ENCODE measurements around the gene SH3GL2.

DNA sequence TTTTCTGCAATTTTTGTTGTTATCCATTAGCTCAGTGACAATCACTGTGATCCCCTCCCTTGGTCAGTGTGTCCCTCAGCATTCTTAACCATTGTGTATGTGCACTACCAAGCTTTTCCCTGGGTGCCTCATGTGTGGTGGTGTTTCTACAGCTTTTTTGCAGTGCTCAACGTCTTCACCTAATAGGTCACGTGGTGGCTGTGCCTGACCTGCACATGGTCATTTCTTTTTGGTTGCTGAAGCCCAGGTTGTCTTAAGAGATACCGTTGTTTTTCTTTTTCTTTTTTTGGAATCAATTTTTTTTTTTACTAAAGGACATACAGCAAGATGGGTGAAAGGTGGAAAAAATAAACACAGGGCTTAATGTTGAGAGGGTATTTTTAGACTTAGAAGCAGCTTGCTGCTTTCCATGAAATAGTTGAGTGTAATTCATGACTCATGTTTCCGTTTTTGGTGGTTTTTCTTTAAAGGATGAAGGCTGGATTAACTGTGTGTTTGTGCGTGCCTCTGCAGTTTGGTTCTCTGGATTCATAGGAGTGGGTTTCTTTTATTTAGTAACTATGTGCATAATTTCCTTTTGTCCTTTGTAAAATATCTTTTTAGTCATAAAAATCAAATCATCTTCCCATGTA is 22.2 kb downstream of the SH3GL2 start:
- TF ChIP-seq, protein P1, sequence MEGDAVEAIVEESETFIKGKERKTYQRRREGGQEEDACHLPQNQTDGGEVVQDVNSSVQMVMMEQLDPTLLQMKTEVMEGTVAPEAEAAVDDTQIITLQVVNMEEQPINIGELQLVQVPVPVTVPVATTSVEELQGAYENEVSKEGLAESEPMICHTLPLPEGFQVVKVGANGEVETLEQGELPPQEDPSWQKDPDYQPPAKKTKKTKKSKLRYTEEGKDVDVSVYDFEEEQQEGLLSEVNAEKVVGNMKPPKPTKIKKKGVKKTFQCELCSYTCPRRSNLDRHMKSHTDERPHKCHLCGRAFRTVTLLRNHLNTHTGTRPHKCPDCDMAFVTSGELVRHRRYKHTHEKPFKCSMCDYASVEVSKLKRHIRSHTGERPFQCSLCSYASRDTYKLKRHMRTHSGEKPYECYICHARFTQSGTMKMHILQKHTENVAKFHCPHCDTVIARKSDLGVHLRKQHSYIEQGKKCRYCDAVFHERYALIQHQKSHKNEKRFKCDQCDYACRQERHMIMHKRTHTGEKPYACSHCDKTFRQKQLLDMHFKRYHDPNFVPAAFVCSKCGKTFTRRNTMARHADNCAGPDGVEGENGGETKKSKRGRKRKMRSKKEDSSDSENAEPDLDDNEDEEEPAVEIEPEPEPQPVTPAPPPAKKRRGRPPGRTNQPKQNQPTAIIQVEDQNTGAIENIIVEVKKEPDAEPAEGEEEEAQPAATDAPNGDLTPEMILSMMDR (IDR thresholded peaks at IDR 0.05), result no peak
- TF ChIP-seq POLR2AphosphoS5 (IDR thresholded peaks at IDR 0.05; ENCODE audit: low read depth, low read length) (no peak), SIN3A (IDR thresholded peaks at IDR 0.05; ENCODE audit: borderline replicate concordance, insufficient read depth, low read depth, low read length) (no peak), TCF7L2 (IDR thresholded peaks at IDR 0.05; ENCODE audit: low read depth, low read length) (no peak), REST (IDR thresholded peaks at IDR 0.05; ENCODE audit: insufficient read depth in 1 of 2, low read depth in 2 of 2, low read length in 1 of 2) (no peak)

All from Panc1 (cell line).